CD14-positive monocyte (primary cell): ENCODE data around the gene SETD6. TPM values are rescaled to one million over a fixed set of nuclear protein-coding genes. Genes with fewer than 3 reads are reported as not detected.

Source experiments
- DNase-seq, 3 donors: peaks; one replicate each; pipeline ENCODE4 v3.0.0-alpha.2; 2011 to 2022
- H2AFZ ChIP-seq: 2 replicates; pipeline ENCODE4 v1.6.0; 2012; ENCODE audit warnings: mild to moderate bottlenecking, low read depth, low read length, inconsistent platforms; ENCODE audit not compliant: insufficient read depth, poor library complexity, severe bottlenecking
- H3K27ac ChIP-seq, 2 donors: 1 replicate in 1 of 2; 2 replicates in 1 of 2; pipeline ENCODE4 v1.5.1; 2012 to 2013; ENCODE audit warnings: low read length in 2 of 2, control low read depth in 1 of 2, inconsistent platforms in 1 of 2, low read depth in 1 of 2, mild to moderate bottlenecking in 1 of 2
- H3K27me3 ChIP-seq, 2 donors: one replicate each; pipeline versions ENCODE4 v1.6.0 to v1.6.1; 2011 to 2013; ENCODE audit warnings: low read length in 2 of 2; ENCODE audit not compliant: control insufficient read depth in 2 of 2, insufficient read depth in 2 of 2
- H3K36me3 ChIP-seq, 2 donors: replicated peaks in 1 of 2; 1 replicate in 1 of 2; 2 replicates in 1 of 2; pipeline versions ENCODE4 v1.5.1 to v1.6.1; 2012 to 2013; ENCODE audit warnings: low read length in 2 of 2, control low read depth in 1 of 2, inconsistent platforms in 1 of 2, mild to moderate bottlenecking in 1 of 2; ENCODE audit not compliant: insufficient read depth in 2 of 2, control insufficient read depth in 1 of 2
- H3K4me1 ChIP-seq, 2 donors: 1 replicate in 1 of 2; 2 replicates in 1 of 2; pipeline versions ENCODE4 v1.5.1 to v1.6.1; 2012 to 2013; ENCODE audit warnings: low read length in 2 of 2, control low read depth in 1 of 2, inconsistent platforms in 1 of 2, mild to moderate bottlenecking in 1 of 2, moderate library complexity in 1 of 2; ENCODE audit not compliant: insufficient read depth in 2 of 2, control insufficient read depth in 1 of 2
- H3K4me2 ChIP-seq: replicated peaks from 2 replicates; pipeline ENCODE3; 2012; ENCODE audit warnings: low read length, moderate library complexity, mild to moderate bottlenecking; ENCODE audit not compliant: poor library complexity, severe bottlenecking; ENCODE audit errors: extremely low read depth
- H3K4me3 ChIP-seq, 3 experiments: fragments of 200-600 bp in 1 of 3; sonication (generic) in 1 of 3; replicated peaks in 1 of 3; 1 replicate in 2 of 3; 2 replicates in 1 of 3; pipeline ENCODE4 v1.5.1; 2011 to 2013; ENCODE audit warnings: low read length in 3 of 3, mild to moderate bottlenecking in 3 of 3, control low read depth in 2 of 3, low read depth in 2 of 3, inconsistent platforms in 1 of 3, moderate library complexity in 1 of 3
- H3K79me2 ChIP-seq: 2 replicates; pipeline ENCODE4 v1.6.0; 2012; ENCODE audit warnings: mild to moderate bottlenecking, control low read depth, inconsistent platforms, low read length, moderate library complexity; ENCODE audit not compliant: insufficient read depth
- H3K9ac ChIP-seq: 2 replicates; pipeline ENCODE4 v1.6.0; 2017; ENCODE audit warnings: low read length, mild to moderate bottlenecking; ENCODE audit not compliant: insufficient read depth, poor library complexity, severe bottlenecking
- H3K9me3 ChIP-seq, 2 donors: replicated peaks in 1 of 2; 1 replicate in 1 of 2; 2 replicates in 1 of 2; pipeline versions ENCODE4 v1.5.1 to v1.6.1; 2012 to 2013; ENCODE audit warnings: low read length in 2 of 2, control low read depth in 1 of 2; ENCODE audit not compliant: control insufficient read depth in 1 of 2, insufficient read depth in 1 of 2
- H4K20me1 ChIP-seq: 2 replicates; pipeline ENCODE4 v1.6.0; 2012; ENCODE audit warnings: mild to moderate bottlenecking, low read length, control low read depth, moderate library complexity; ENCODE audit not compliant: insufficient read depth
- H3K27ac Mint-ChIP-seq, 7 donors: one replicate each; pipeline ENCODE4 v1.8.0; 2020; ENCODE audit warnings: mild to moderate bottlenecking in 7 of 7, mixed read lengths in 7 of 7, moderate library complexity in 6 of 7, inconsistent platforms in 2 of 7
- H3K27me3 Mint-ChIP-seq, 3 donors: one replicate each; pipeline ENCODE4 v1.8.0; 2021 to 2022; ENCODE audit warnings: low read depth in 3 of 3, mild to moderate bottlenecking in 3 of 3, mixed read lengths in 3 of 3, moderate library complexity in 3 of 3, inconsistent platforms in 1 of 3
- H3K36me3 Mint-ChIP-seq, 2 donors: one replicate each; pipeline ENCODE4 v1.8.0; 2020; ENCODE audit warnings: mixed read lengths in 2 of 2, inconsistent platforms in 1 of 2, mild to moderate bottlenecking in 1 of 2
- H3K4me1 Mint-ChIP-seq: one replicate; pipeline ENCODE4 v1.8.0; 2020; ENCODE audit warnings: mild to moderate bottlenecking, mixed read lengths
- H3K4me3 Mint-ChIP-seq, 2 donors: one replicate each; pipeline ENCODE4 v1.8.0; 2020; ENCODE audit warnings: mild to moderate bottlenecking in 2 of 2, mixed read lengths in 2 of 2, moderate library complexity in 1 of 2
- H3K9me3 Mint-ChIP-seq, 7 donors: one replicate each; pipeline ENCODE4 v1.8.0; 2020 to 2022; ENCODE audit warnings: mixed read lengths in 7 of 7, mild to moderate bottlenecking in 6 of 7, moderate library complexity in 6 of 7, inconsistent platforms in 2 of 7
- WGBS: methylation state at CpG from one replicate; pipeline ENCODE4 v1.1.5; 2013; ENCODE audit warnings: missing lambda C conversion rate; ENCODE audit not compliant: insufficient coverage; 5-methylcytosine and 5-hydroxymethylcytosine counted together
- intact Hi-C, 2 donors: fragments of 100-400 bp; cut with micrococcal nuclease; formaldehyde crosslinking; loops; one replicate each; pipeline versions ENCODE4 v1.15.0 to v1.15.1; 2023
- polyA plus RNA-seq, 3 donors: library from polyadenylated mRNA; depleted of rRNA in 1 of 3; unstranded in 2 of 3; stranded (reverse) in 1 of 3; fragments of 300-500 nt in 2 of 3; fragments of >200 nt in 1 of 3; fragmentation: Illumina TruSeq in 2 of 3; gene quantifications; 1 replicate in 2 of 3; 2 replicates in 1 of 3; pipeline ENCODE4 v1.2.3, GENCODE V29; 2012 to 2021
- TF ChIP-seq, protein P1 (sequence below): fragments of 200-600 bp; IDR thresholded peaks from one replicate; pipeline ENCODE4 v1.8.0; 2022; ENCODE audit warnings: antibody characterized with exemption, mild to moderate bottlenecking

SETD6 gene
- polyA plus RNA-seq, 3 donors: 2.5 to 13.7 (median 3.4) TPM

DNA sequence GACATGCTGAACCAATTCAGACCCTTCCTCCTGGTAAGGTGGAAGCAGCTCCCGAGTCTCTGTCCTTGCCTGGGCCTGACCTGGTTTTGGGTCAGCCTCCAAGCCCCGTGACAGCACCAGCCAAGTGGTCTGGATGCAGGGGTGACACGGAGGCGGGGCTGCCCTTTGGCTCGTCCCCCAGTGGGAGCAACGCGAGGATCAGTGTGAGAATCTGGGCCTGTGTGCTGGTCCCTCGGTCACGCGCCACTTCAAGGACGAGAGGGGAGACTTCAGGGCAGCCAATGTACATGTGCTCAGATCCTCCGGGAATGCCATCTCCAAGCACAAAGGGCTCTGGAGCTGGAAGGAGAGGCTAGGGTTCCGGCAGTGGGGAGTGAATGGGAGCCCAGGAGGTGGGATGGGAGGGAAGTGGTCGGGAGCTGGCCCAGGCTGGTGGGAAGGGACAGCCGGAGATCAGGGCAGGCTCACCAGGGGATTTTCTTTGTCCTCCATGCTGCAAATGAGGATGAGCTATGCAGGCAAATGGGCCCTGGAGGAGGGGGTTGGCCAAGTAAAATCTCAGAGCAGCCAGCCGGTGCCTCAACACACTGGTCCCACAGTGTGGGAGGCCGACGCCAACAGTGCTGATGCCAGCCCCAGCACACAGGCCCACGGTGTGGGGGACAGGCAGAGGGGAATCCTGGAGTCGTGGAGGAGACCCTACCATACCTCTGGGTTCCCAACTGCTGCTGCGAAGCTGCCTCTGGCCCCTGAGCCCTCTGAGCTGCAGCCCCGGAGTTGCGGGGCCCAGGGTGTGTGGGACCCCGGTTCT, 19.6 kb upstream of the SETD6 start:
- Histone ChIP-seq H3K79me2 (no peaks in the 10 kb centered on the region), H4K20me1 (no peaks in the 10 kb centered on the region), H3K4me2 (no peak overlapping the region), H3K27ac (no peak overlapping the region), H3K9ac (no peak overlapping the region), H3K27me3 (peaks cover 3 to 17% of the 10 kb centered on the region in 2 donors), H2AFZ (peak overlapping the region; percentile 29), H3K9me3 (peaks cover 0 to 8% of the 10 kb centered on the region in 2 donors), H3K4me3 (no peak overlapping the region), H3K4me1 (peaks cover 0 to 5% of the 10 kb centered on the region in 2 donors), H3K36me3 (no peaks in the 10 kb centered on the region)
- 75% methylated on average over 24 of the region's 24 CpGs for WGBS
- peak overlapping the region in 1 of 2 donors; percentile 31 for H3K4me3 Mint-ChIP-seq
- H3K4me1 Mint-ChIP-seq: peaks cover 8% of the 10 kb centered on the region
- peak overlapping the region in 4 of 7 donors; percentile 31 to 60 (median 46) for H3K27ac Mint-ChIP-seq
- intact Hi-C loops: no loop called here
- no peaks in the 10 kb centered on the region for H3K36me3 Mint-ChIP-seq
- H3K27me3 Mint-ChIP-seq: peaks cover 22 to 44% (median 37%) of the 10 kb centered on the region in 3 donors
- no peak for DNase-seq
- peaks cover 0 to 2% (median 0%) of the 10 kb centered on the region in 7 donors for H3K9me3 Mint-ChIP-seq
- TF ChIP-seq, protein P1, sequence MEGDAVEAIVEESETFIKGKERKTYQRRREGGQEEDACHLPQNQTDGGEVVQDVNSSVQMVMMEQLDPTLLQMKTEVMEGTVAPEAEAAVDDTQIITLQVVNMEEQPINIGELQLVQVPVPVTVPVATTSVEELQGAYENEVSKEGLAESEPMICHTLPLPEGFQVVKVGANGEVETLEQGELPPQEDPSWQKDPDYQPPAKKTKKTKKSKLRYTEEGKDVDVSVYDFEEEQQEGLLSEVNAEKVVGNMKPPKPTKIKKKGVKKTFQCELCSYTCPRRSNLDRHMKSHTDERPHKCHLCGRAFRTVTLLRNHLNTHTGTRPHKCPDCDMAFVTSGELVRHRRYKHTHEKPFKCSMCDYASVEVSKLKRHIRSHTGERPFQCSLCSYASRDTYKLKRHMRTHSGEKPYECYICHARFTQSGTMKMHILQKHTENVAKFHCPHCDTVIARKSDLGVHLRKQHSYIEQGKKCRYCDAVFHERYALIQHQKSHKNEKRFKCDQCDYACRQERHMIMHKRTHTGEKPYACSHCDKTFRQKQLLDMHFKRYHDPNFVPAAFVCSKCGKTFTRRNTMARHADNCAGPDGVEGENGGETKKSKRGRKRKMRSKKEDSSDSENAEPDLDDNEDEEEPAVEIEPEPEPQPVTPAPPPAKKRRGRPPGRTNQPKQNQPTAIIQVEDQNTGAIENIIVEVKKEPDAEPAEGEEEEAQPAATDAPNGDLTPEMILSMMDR: no peak

DNA sequence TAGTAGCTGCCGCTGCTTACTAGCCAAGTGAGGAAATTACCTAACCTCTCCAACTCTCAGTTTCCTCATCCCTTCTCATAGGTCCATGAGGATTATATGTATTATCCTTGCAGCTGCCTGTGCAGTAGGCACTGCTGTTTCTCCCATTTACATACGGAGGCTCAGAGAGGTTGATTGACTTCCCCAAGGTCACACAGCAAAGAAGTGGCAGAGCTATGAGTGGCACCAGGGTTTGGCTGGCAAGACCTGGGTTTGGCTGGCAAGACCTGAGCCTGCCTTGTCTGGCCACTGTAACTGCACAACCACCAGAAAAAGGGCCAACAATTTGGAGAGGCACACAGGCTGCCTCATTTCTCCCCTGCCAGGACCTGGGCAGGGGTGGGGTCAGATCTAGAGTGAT, 17.8 kb upstream of the SETD6 start:
- H3K4me3 ChIP-seq: no peak overlapping the region
- H3K9ac ChIP-seq: no peak overlapping the region
- H3K27ac ChIP-seq: no peak overlapping the region
- peaks cover 5 to 12% of the 10 kb centered on the region in 2 donors for H3K4me1 ChIP-seq
- peaks cover 15 to 32% of the 10 kb centered on the region in 2 donors for H3K27me3 ChIP-seq
- H3K4me2 ChIP-seq: no peak overlapping the region
- peaks cover 0 to 23% of the 10 kb centered on the region in 2 donors for H3K9me3 ChIP-seq
- Mint-ChIP-seq H3K4me1 (peaks cover 14% of the 10 kb centered on the region), H3K27me3 (peaks cover 39 to 61% (median 53%) of the 10 kb centered on the region in 3 donors), H3K4me3 (no peak overlapping the region), H3K27ac (no peak overlapping the region), H3K9me3 (peaks cover 0 to 4% (median 1%) of the 10 kb centered on the region in 7 donors), H3K36me3 (no peaks in the 10 kb centered on the region)
- intact Hi-C loops: no loop called here
- DNase-seq: no peak
- H4K20me1 ChIP-seq: no peaks in the 10 kb centered on the region
- TF ChIP-seq, protein P1: no peak
- H2AFZ ChIP-seq: no peak overlapping the region
- WGBS: no CpG with 5 or more reads among the region's 2 CpGs
- H3K79me2 ChIP-seq: no peaks in the 10 kb centered on the region
- H3K36me3 ChIP-seq: no peaks in the 10 kb centered on the region
